Measurements from ENCODE around the gene INHBA.

Gene INHBA

GRCh38 chr7:41702635-41703371 is at the start of gene INHBA:
Gene INHBA, minus strand, starts transcription at chr7:41703090. Its CDS starts 2,716 bp downstream, at chr7:41700374.
- no peak for TF ChIP-seq CTCF (IDR thresholded peaks at IDR 0.05; ENCODE audit: insufficient read depth, low read depth, low read length, missing control alignments)
- DNase-seq (ENCODE audit: low read depth) = no peak
- no peak within 1 kb of the TSS for H3K4me3 ChIP-seq (ENCODE audit: low read depth, low read length)

GRCh38 chr7:41752615-41753014 is 49.7 kb upstream of the INHBA start:
- no peak for TF ChIP-seq CTCF (IDR thresholded peaks at IDR 0.05; ENCODE audit: insufficient read depth, low read depth, low read length, missing control alignments)
- H3K4me3 ChIP-seq (ENCODE audit: low read depth, low read length) = no peak overlapping the region
- DNase-seq (ENCODE audit: low read depth) = no peak

GRCh38 chr7:41750661-41751540 is 48.0 kb upstream of the INHBA start:
- no peak for DNase-seq (ENCODE audit: low read depth)
- H3K4me3 ChIP-seq (ENCODE audit: low read depth, low read length) = no peak overlapping the region
- no peak for TF ChIP-seq CTCF (IDR thresholded peaks at IDR 0.05; ENCODE audit: insufficient read depth, low read depth, low read length, missing control alignments)

- no peak for TF ChIP-seq CTCF (IDR thresholded peaks at IDR 0.05; ENCODE audit: insufficient read depth, low read depth, low read length, missing control alignments)
- no peak overlapping the region for H3K4me3 ChIP-seq (ENCODE audit: low read depth, low read length)
- DNase-seq (ENCODE audit: low read depth) = no peak
Measured at GRCh38 chr7:41747961-41748360, 45.1 kb upstream of the INHBA start.

DNA sequence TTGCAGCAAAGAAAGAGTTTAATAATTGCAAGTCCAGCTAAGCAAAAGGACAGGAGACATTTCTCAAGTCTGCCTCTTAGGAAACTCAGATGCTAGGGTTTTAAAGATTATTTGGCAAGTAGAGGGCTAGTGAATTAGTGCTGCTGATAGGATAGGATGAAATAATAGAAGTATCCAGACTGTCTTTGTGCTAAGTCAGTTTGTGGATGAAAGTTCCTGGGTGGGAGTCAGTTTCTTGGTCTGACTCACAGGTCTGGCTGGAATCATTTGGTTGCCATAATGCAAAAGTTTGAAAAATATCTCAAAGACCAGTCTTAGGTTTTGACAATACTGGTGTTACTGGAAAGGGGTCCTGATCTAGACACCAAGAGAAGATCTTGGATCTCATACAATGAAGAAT is 42.6 kb upstream of the INHBA start:
- H3K4me3 ChIP-seq (ENCODE audit: low read depth, low read length) = no peak overlapping the region
- no peak for TF ChIP-seq CTCF (IDR thresholded peaks at IDR 0.05; ENCODE audit: insufficient read depth, low read depth, low read length, missing control alignments)
- DNase-seq (ENCODE audit: low read depth) = no peak

GRCh38 chr7:41744161-41744560 is 41.3 kb upstream of the INHBA start:
- TF ChIP-seq CTCF (IDR thresholded peaks at IDR 0.05; ENCODE audit: insufficient read depth, low read depth, low read length, missing control alignments) = no peak
- DNase-seq (ENCODE audit: low read depth) = no peak
- H3K4me3 ChIP-seq (ENCODE audit: low read depth, low read length) = no peak overlapping the region
